GM18505 (cell line): Measurements from ENCODE around the gene SPINK5.

Experiments used
- ATAC-seq: cut with Tn5 transposase; IDR thresholded peaks from one replicate; pipeline ENCODE4 v1.9.1; 2021; ENCODE audit not compliant: unreplicated experiment
- POLR2A ChIP-seq: IDR thresholded peaks from 4 replicates; pipeline ENCODE4 v1.6.1; 2011; ENCODE audit warnings: borderline replicate concordance; ENCODE audit not compliant: insufficient read depth, insufficient read length; ENCODE audit errors: extremely low read depth

Gene SPINK5

GRCh38 chr5:148075529-148075928, 11.7 kb downstream of the SPINK5 start:
- no peak for ATAC-seq
- no peak for TF ChIP-seq POLR2A

DNA sequence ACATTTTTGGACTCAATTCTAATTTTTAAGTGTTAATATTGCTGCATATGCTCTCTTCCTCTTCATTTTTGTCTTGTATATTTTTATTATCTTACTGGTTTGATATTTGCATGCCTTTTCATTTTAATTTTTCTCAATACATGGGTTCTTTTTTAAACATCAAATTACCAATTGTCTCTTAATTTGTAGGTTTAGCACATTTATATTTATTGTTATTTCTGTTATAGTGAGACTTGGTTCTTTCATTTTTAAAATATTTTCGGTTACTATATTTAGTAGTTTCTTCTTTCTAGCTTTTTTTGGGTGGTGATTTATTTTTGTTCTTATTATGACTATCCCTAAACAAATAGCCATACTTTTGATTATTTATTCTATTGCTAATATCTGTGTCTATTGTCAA, 19.4 kb downstream of the SPINK5 start:
- ATAC-seq, result no peak
- TF ChIP-seq POLR2A, result no peak

- no peak for TF ChIP-seq POLR2A
- ATAC-seq, result no peak
Measured at GRCh38 chr5:148084269-148084668, 20.5 kb downstream of the SPINK5 start.

DNA sequence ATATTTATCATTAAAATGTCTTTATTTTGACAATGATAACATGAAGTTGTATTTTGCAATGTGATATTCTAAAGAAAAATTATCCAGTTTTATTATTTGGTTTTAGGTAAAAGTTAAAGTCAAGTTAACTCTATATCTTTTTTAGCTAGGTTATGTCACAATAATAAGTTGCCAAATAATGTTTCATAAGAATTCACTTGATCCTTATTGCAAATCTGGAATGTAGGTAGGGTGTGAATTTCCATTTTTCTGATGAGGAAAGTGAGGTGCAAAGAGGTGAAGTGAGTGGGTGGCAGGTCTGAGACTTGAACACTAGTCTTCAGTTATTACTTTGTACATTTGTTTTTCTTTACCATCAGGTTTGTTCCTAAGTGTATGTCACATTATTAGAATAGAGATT, 21.5 kb downstream of the SPINK5 start:
- no peak for TF ChIP-seq POLR2A
- no peak for ATAC-seq

GRCh38 chr5:148085977-148086705, 22.4 kb downstream of the SPINK5 start:
- ATAC-seq, result no peak
- TF ChIP-seq POLR2A, result no peak

DNA sequence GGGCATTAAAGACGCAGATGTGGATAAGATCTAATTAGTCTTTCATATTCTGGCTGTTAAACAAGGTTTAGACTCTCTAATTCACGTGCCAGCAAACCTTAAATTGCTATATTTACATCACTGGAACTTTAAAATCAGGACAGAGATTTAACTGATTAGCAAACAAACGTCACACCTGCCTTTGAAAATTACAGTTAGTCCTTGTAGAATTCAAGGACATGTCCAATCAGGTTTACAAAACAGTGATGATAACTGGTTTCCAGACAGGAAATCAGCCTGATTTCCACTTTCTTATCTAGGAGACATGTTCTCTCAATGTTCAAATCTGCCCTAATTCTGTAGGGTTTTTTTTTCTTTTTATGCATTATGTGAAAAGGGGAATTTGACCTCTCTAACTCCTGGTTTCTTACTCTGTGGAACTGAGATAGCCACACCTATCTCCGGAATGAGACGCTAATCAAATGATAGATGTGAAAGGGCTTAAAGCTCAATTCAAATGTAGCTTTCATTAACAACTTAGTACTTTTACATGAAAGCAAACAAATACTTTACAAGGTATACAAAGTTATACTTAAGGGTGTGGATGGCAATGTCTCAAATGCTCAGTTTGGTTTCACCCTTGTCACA, 26.5 kb downstream of the SPINK5 start:
- TF ChIP-seq POLR2A, result no peak
- ATAC-seq, result no peak

- no peak for TF ChIP-seq POLR2A
- ATAC-seq, result no peak
Measured at GRCh38 chr5:148090773-148091250, 27.0 kb downstream of the SPINK5 start.

DNA sequence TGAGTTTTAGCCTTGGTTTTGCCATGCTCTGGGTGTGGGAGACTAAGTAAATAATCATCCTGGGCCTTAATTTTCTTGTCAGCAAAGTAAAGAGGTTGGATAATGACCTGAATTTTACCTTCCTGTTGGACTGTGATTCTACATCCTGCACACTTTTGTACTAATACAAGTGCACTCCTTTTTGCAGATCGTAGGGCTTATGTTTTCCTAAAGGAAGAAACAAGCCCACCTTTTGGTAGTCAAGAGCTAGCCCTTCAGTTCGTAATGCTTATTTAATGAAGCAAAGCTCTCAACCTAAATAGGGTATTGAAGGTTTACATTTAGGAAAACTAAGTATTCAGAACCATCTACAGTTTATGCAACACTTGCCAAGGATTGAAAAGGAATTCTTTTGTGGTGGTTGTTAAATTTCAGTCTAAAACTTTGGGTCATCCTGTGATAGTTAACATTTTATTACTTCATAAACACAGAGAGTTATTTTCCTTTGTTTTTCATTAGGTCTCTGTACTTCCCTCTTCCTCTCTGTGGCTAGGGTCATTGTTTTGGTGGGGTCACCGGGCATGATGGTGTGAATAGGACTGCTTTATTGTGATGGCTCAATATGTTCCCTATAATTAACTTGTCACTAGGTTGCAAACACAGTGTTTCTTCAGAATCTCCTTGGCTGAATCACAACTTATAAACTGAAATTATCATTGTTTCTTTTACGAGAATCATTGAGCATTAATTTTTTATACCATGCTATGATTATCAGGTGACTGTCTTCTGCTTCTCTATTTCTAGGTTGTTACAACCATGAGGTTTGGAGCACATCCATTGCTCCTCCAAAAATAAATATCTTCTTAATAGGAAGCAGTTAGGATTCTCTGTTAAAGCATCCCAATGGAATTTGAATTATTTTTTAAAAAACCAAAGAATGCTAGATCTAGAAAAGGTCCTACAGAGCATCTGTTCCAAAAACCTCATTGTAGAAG, 28.5 kb downstream of the SPINK5 start:
- TF ChIP-seq POLR2A, result no peak
- ATAC-seq, result no peak

DNA sequence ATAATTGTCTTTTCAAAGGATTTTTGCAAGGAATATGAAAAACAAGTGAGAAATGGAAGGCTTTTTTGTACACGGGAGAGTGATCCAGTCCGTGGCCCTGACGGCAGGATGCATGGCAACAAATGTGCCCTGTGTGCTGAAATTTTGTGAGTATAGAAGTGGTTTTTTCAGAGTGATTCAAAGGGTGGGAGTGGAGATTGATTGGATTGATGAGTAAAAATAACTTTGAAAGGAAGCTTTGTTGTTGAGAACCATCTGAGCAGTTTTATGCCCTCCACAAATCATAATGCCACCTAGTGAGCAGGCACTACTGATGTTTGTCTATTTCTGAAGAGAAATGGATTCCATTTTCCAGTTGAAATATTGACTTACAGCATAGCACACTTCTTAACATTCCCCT, 30.6 kb downstream of the SPINK5 start:
- no peak for TF ChIP-seq POLR2A
- no peak for ATAC-seq

DNA sequence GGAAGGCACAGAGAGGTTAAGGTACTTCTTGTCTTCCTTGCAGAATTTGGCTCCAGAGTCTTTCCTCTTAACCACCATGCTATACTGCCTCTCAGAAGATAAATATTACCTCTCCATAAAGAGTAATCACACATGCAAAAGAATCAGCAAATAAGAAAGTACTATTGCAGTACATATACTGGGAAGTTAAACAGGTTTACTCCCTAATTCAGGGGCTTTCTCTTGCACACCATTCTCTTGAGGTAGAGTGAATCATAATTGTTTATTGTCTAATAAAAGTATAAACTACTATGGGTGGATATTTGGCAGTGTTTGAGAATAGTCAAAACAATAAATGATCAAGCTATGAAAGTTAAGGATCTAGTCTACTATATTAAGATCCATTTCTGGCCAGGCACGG, 40.4 kb downstream of the SPINK5 start:
- no peak for ATAC-seq
- TF ChIP-seq POLR2A, result no peak

GRCh38 chr5:148107608-148108007, 43.8 kb downstream of the SPINK5 start:
- TF ChIP-seq POLR2A, result no peak
- ATAC-seq, result no peak

DNA sequence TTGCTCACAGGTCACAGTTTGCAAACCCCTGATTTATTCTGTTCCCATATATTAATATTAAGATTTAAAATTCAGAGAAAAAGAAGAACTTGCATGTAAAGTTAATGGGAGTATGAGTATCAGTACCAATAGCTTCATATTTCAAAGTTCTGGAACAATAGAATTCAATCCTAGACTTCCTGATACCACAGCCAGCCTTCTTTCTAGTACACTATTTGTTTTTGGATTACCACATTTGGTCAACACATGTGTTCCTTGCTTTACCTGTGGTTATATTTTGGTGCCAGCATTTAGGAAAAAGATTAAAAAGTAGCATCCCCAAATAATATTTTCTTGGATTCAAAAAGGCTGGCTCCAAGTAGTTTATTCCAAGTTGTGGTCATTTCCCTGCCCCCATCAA, 49.5 kb downstream of the SPINK5 start:
- TF ChIP-seq POLR2A, result no peak
- no peak for ATAC-seq

GRCh38 chr5:148120317-148120716, 56.5 kb downstream of the SPINK5 start:
- TF ChIP-seq POLR2A, result no peak
- no peak for ATAC-seq
